ENCODE measurements around the gene EFHD1. TPM values are rescaled to one million over a fixed set of nuclear protein-coding genes. Genes with fewer than 3 reads are reported as not detected.

EFHD1 gene
- polyA plus RNA-seq, 2 donors: 1.3 to 3.9 TPM

- no peaks in the 10 kb centered on the region for H3K4me1 ChIP-seq (ENCODE audit: control insufficient read depth in 2 of 2, insufficient read depth in 2 of 2, low read length in 1 of 2)
- H3K9me3 ChIP-seq (ENCODE audit: control insufficient read depth in 2 of 2, insufficient read depth in 1 of 2, low read depth in 1 of 2, low read length in 1 of 2): no peaks in the 10 kb centered on the region
- WGBS, 2 donors: 53 to 58% methylated on average over 3 of the region's 3 CpGs
- H3K36me3 ChIP-seq (ENCODE audit: control insufficient read depth in 2 of 2, insufficient read depth in 2 of 2, low read length in 1 of 2): peaks cover 0 to 3% of the 10 kb centered on the region in 2 donors
- no peaks in the 10 kb centered on the region for H3K27me3 ChIP-seq (ENCODE audit: control insufficient read depth in 1 of 2, insufficient read depth in 2 of 2, low read length in 2 of 2)
- no peak overlapping the region for H3K27ac ChIP-seq (ENCODE audit: low read depth in 2 of 2, low read length in 1 of 2)
- H3K4me3 ChIP-seq (ENCODE audit: low read depth in 1 of 2, low read length in 2 of 2): no peak overlapping the region
These were observed 9.7 kb downstream of the EFHD1 start for GRCh38 chr2:232643147-232643425.

- H3K36me3 ChIP-seq (ENCODE audit: control insufficient read depth in 2 of 2, insufficient read depth in 2 of 2, low read length in 1 of 2): peaks cover 0 to 3% of the 10 kb centered on the region in 2 donors
- H3K4me3 ChIP-seq (ENCODE audit: low read depth in 1 of 2, low read length in 2 of 2): no peak overlapping the region
- no peaks in the 10 kb centered on the region for H3K4me1 ChIP-seq (ENCODE audit: control insufficient read depth in 2 of 2, insufficient read depth in 2 of 2, low read length in 1 of 2)
- no peak overlapping the region for H3K27ac ChIP-seq (ENCODE audit: low read depth in 2 of 2, low read length in 1 of 2)
- no peaks in the 10 kb centered on the region for H3K27me3 ChIP-seq (ENCODE audit: control insufficient read depth in 1 of 2, insufficient read depth in 2 of 2, low read length in 2 of 2)
- 73 to 77% methylated on average over 7 to 8 of the region's 8 CpGs for WGBS, 2 donors
- no peaks in the 10 kb centered on the region for H3K9me3 ChIP-seq (ENCODE audit: control insufficient read depth in 2 of 2, insufficient read depth in 1 of 2, low read depth in 1 of 2, low read length in 1 of 2)
These were observed 10.5 kb downstream of the EFHD1 start for GRCh38 chr2:232643813-232644347.

GRCh38 chr2:232645061-232645460, 11.7 kb downstream of the EFHD1 start:
- Histone ChIP-seq H3K9me3 (ENCODE audit: control insufficient read depth in 2 of 2, insufficient read depth in 1 of 2, low read depth in 1 of 2, low read length in 1 of 2) (no peaks in the 10 kb centered on the region), H3K27ac (ENCODE audit: low read depth in 2 of 2, low read length in 1 of 2) (no peak overlapping the region), H3K36me3 (ENCODE audit: control insufficient read depth in 2 of 2, insufficient read depth in 2 of 2, low read length in 1 of 2) (peaks cover 0 to 3% of the 10 kb centered on the region in 2 donors), H3K4me3 (ENCODE audit: low read depth in 1 of 2, low read length in 2 of 2) (no peak overlapping the region), H3K27me3 (ENCODE audit: control insufficient read depth in 1 of 2, insufficient read depth in 2 of 2, low read length in 2 of 2) (no peaks in the 10 kb centered on the region), H3K4me1 (ENCODE audit: control insufficient read depth in 2 of 2, insufficient read depth in 2 of 2, low read length in 1 of 2) (no peaks in the 10 kb centered on the region)
- WGBS, 2 donors: 86 to 87% methylated on average over 5 to 6 of the region's 6 CpGs

- WGBS, 2 donors: 79 to 84% methylated on average over 6 of the region's 6 CpGs
- H3K27me3 ChIP-seq (ENCODE audit: control insufficient read depth in 1 of 2, insufficient read depth in 2 of 2, low read length in 2 of 2): no peaks in the 10 kb centered on the region
- H3K9me3 ChIP-seq (ENCODE audit: control insufficient read depth in 2 of 2, insufficient read depth in 1 of 2, low read depth in 1 of 2, low read length in 1 of 2): no peaks in the 10 kb centered on the region
- H3K36me3 ChIP-seq (ENCODE audit: control insufficient read depth in 2 of 2, insufficient read depth in 2 of 2, low read length in 1 of 2): peaks cover 0 to 3% of the 10 kb centered on the region in 2 donors
- H3K27ac ChIP-seq (ENCODE audit: low read depth in 2 of 2, low read length in 1 of 2): no peak overlapping the region
- no peaks in the 10 kb centered on the region for H3K4me1 ChIP-seq (ENCODE audit: control insufficient read depth in 2 of 2, insufficient read depth in 2 of 2, low read length in 1 of 2)
- H3K4me3 ChIP-seq (ENCODE audit: low read depth in 1 of 2, low read length in 2 of 2): no peak overlapping the region
These were observed 13.3 kb downstream of the EFHD1 start for GRCh38 chr2:232646726-232647125.

- WGBS, 2 donors: 60 to 77% methylated on average over 5 to 8 of the region's 8 CpGs
- Histone ChIP-seq H3K27me3 (ENCODE audit: control insufficient read depth in 1 of 2, insufficient read depth in 2 of 2, low read length in 2 of 2) (no peaks in the 10 kb centered on the region), H3K4me1 (ENCODE audit: control insufficient read depth in 2 of 2, insufficient read depth in 2 of 2, low read length in 1 of 2) (no peaks in the 10 kb centered on the region), H3K36me3 (ENCODE audit: control insufficient read depth in 2 of 2, insufficient read depth in 2 of 2, low read length in 1 of 2) (peaks cover 0 to 3% of the 10 kb centered on the region in 2 donors), H3K27ac (ENCODE audit: low read depth in 2 of 2, low read length in 1 of 2) (no peak overlapping the region), H3K4me3 (ENCODE audit: low read depth in 1 of 2, low read length in 2 of 2) (no peak overlapping the region), H3K9me3 (ENCODE audit: control insufficient read depth in 2 of 2, insufficient read depth in 1 of 2, low read depth in 1 of 2, low read length in 1 of 2) (no peaks in the 10 kb centered on the region)
These were observed 13.9 kb downstream of the EFHD1 start for GRCh38 chr2:232647261-232647660.

GRCh38 chr2:232649033-232649432, 15.6 kb downstream of the EFHD1 start:
- peaks cover 0 to 3% of the 10 kb centered on the region in 2 donors for H3K36me3 ChIP-seq (ENCODE audit: control insufficient read depth in 2 of 2, insufficient read depth in 2 of 2, low read length in 1 of 2)
- H3K4me1 ChIP-seq (ENCODE audit: control insufficient read depth in 2 of 2, insufficient read depth in 2 of 2, low read length in 1 of 2): no peaks in the 10 kb centered on the region
- WGBS, 2 donors: 94 to 95% methylated on average over 11 of the region's 11 CpGs
- H3K9me3 ChIP-seq (ENCODE audit: control insufficient read depth in 2 of 2, insufficient read depth in 1 of 2, low read depth in 1 of 2, low read length in 1 of 2): no peaks in the 10 kb centered on the region
- no peak overlapping the region for H3K27ac ChIP-seq (ENCODE audit: low read depth in 2 of 2, low read length in 1 of 2)
- no peak overlapping the region for H3K4me3 ChIP-seq (ENCODE audit: low read depth in 1 of 2, low read length in 2 of 2)
- no peaks in the 10 kb centered on the region for H3K27me3 ChIP-seq (ENCODE audit: control insufficient read depth in 1 of 2, insufficient read depth in 2 of 2, low read length in 2 of 2)

- Histone ChIP-seq H3K27ac (ENCODE audit: low read depth in 2 of 2, low read length in 1 of 2) (no peak overlapping the region), H3K36me3 (ENCODE audit: control insufficient read depth in 2 of 2, insufficient read depth in 2 of 2, low read length in 1 of 2) (no peaks in the 10 kb centered on the region), H3K4me3 (ENCODE audit: low read depth in 1 of 2, low read length in 2 of 2) (no peak overlapping the region), H3K27me3 (ENCODE audit: control insufficient read depth in 1 of 2, insufficient read depth in 2 of 2, low read length in 2 of 2) (no peaks in the 10 kb centered on the region), H3K9me3 (ENCODE audit: control insufficient read depth in 2 of 2, insufficient read depth in 1 of 2, low read depth in 1 of 2, low read length in 1 of 2) (no peaks in the 10 kb centered on the region), H3K4me1 (ENCODE audit: control insufficient read depth in 2 of 2, insufficient read depth in 2 of 2, low read length in 1 of 2) (no peaks in the 10 kb centered on the region)
- WGBS, 2 donors: 64 to 73% methylated on average over 4 of the region's 4 CpGs
These were observed 19.1 kb downstream of the EFHD1 start for GRCh38 chr2:232652505-232652851.

- H3K9me3 ChIP-seq (ENCODE audit: control insufficient read depth in 2 of 2, insufficient read depth in 1 of 2, low read depth in 1 of 2, low read length in 1 of 2): no peaks in the 10 kb centered on the region
- WGBS, 2 donors: 67 to 85% methylated on average over 7 of the region's 7 CpGs
- no peaks in the 10 kb centered on the region for H3K27me3 ChIP-seq (ENCODE audit: control insufficient read depth in 1 of 2, insufficient read depth in 2 of 2, low read length in 2 of 2)
- H3K4me3 ChIP-seq (ENCODE audit: low read depth in 1 of 2, low read length in 2 of 2): no peak overlapping the region
- no peaks in the 10 kb centered on the region for H3K4me1 ChIP-seq (ENCODE audit: control insufficient read depth in 2 of 2, insufficient read depth in 2 of 2, low read length in 1 of 2)
- H3K36me3 ChIP-seq (ENCODE audit: control insufficient read depth in 2 of 2, insufficient read depth in 2 of 2, low read length in 1 of 2): no peaks in the 10 kb centered on the region
- no peak overlapping the region for H3K27ac ChIP-seq (ENCODE audit: low read depth in 2 of 2, low read length in 1 of 2)
These were observed 20.0 kb downstream of the EFHD1 start for GRCh38 chr2:232653441-232653840.

GRCh38 chr2:232655392-232655791, 22.0 kb downstream of the EFHD1 start:
- WGBS, 2 donors: 71 to 73% methylated on average over 6 of the region's 6 CpGs
- Histone ChIP-seq H3K4me3 (ENCODE audit: low read depth in 1 of 2, low read length in 2 of 2) (no peak overlapping the region), H3K27me3 (ENCODE audit: control insufficient read depth in 1 of 2, insufficient read depth in 2 of 2, low read length in 2 of 2) (no peaks in the 10 kb centered on the region), H3K9me3 (ENCODE audit: control insufficient read depth in 2 of 2, insufficient read depth in 1 of 2, low read depth in 1 of 2, low read length in 1 of 2) (no peaks in the 10 kb centered on the region), H3K36me3 (ENCODE audit: control insufficient read depth in 2 of 2, insufficient read depth in 2 of 2, low read length in 1 of 2) (no peaks in the 10 kb centered on the region), H3K4me1 (ENCODE audit: control insufficient read depth in 2 of 2, insufficient read depth in 2 of 2, low read length in 1 of 2) (no peaks in the 10 kb centered on the region), H3K27ac (ENCODE audit: low read depth in 2 of 2, low read length in 1 of 2) (no peak overlapping the region)

- H3K9me3 ChIP-seq (ENCODE audit: control insufficient read depth in 2 of 2, insufficient read depth in 1 of 2, low read depth in 1 of 2, low read length in 1 of 2): no peaks in the 10 kb centered on the region
- H3K4me1 ChIP-seq (ENCODE audit: control insufficient read depth in 2 of 2, insufficient read depth in 2 of 2, low read length in 1 of 2): no peaks in the 10 kb centered on the region
- H3K27ac ChIP-seq (ENCODE audit: low read depth in 2 of 2, low read length in 1 of 2): no peak overlapping the region
- no peaks in the 10 kb centered on the region for H3K27me3 ChIP-seq (ENCODE audit: control insufficient read depth in 1 of 2, insufficient read depth in 2 of 2, low read length in 2 of 2)
- H3K36me3 ChIP-seq (ENCODE audit: control insufficient read depth in 2 of 2, insufficient read depth in 2 of 2, low read length in 1 of 2): no peaks in the 10 kb centered on the region
- WGBS, 2 donors: 61 to 65% methylated on average over 7 of the region's 7 CpGs
- no peak overlapping the region for H3K4me3 ChIP-seq (ENCODE audit: low read depth in 1 of 2, low read length in 2 of 2)
These were observed 24.9 kb downstream of the EFHD1 start for GRCh38 chr2:232658217-232658785.

Data from esophagus (tissue), 2 donors.